HG03175 (cell line): ENCODE measurements around the gene PPP1R2B.
"Not testable (repeated sequence)": the region's sequence is repeated elsewhere in the genome, so short reads cannot be mapped to it uniquely, and the experiment has no call there.

Experiments used
- ATAC-seq: cut with Tn5 transposase; IDR thresholded peaks from one replicate; pipeline ENCODE4 v1.9.1; 2021; ENCODE audit warnings: mild to moderate bottlenecking, moderate library complexity; ENCODE audit not compliant: unreplicated experiment

Gene PPP1R2B

DNA sequence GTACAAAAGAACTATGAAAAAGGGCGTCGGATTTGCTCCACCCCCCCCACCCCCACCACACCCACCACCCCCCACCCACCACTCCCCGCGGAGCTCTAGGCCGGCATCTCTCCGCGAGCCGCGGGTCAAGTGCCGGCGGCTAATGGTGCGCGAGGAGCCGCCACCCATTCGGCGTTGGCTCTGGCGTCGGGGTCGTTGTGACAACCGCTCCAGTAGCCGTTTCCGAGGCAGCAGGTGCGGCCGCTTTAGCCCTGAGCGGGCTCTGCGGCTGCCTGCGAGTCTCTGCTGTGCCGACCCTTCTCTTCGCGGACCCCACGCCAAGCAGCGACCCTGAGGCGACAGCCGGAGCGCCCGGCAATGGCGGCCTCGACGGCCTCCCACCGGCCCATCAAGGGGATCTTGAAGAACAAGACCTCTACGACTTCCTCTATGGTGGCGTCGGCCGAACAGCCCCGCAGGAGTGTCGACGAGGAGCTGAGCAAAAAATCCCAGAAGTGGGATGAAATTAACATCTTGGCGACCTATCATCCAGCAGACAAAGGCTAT, at the start of gene PPP1R2B:
Gene PPP1R2B, plus strand, starts transcription at position 90 of the 546 bp plus-strand sequence. Its CDS starts 268 bp downstream, at position 358.
- ATAC-seq, result no peak

DNA sequence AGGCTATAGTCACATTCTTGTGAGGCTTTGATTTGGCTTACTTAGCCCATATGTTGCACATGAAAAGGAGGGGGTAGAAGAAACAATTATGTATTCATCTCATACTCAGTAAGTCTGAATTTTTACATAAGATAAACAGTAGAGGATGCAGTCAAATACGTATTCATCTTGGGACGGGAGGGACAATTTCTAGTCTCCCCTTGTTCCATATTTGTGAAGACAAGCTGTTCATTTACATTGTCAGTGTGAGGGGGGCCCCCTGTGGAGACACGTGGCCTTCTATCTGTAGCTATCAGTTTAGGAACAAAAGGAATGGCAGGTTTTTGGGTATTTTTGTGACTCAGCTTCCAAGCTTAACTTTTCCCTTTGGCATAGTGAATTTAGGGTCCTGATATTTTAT, 49.2 kb upstream of the PPP1R2B start:
- no peak for ATAC-seq

DNA sequence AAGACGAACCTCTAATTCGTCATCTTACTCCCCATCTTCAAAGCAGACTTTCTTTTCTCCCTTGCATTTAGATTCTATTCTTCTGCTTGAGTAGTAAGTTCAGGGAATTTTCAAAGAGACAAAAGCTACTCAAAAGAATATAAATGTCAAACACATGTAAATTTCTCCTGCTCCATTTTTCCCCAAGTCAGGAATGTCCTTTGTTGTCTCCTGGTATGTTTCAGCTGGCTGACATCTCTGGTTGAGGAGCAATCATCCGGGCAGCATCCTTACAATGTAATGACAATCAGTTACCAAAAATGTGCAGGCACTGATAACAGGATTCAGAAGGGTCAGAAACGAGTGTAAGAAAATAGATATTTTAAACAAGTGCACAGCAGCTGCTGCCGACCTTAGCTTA, 47.6 kb upstream of the PPP1R2B start:
- no peak for ATAC-seq

DNA sequence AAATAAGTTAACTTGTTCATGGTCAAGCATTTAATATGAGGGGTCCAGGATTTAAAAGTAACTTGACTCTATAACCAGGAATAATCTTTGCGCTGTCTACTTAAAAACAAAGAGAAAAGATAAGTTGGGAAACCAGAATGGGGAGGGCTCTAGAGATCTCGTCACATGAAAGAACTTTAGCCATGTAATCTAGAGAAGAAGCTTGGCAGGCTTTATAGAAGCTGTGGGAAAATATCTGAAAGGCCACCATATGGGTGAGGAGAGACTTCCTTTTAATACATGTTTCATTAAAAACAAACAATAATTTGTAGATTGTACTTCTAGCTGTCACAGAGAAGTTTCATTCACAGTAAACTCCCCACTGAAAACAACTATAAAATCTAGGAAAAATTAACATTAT, 46.7 kb upstream of the PPP1R2B start:
- no peak for ATAC-seq

DNA sequence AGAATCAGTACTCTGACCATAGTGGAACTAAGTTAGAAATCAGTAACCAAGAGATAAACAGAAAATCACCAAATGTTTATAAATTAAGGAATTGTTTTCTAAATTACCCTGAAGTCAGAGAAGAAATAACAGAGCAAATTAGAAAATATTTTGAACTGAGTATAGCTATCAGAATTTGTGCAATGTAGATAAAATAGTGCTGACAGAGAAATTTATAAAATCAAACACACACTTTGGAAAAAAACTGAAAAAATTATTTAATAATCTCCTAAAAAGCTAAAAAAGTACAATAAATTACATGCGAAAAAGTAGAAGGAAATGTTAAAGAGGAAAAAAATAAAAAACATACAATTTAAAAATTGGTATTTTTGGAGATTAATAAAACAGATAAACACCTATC, 37.1 kb upstream of the PPP1R2B start:
- no peak for ATAC-seq

DNA sequence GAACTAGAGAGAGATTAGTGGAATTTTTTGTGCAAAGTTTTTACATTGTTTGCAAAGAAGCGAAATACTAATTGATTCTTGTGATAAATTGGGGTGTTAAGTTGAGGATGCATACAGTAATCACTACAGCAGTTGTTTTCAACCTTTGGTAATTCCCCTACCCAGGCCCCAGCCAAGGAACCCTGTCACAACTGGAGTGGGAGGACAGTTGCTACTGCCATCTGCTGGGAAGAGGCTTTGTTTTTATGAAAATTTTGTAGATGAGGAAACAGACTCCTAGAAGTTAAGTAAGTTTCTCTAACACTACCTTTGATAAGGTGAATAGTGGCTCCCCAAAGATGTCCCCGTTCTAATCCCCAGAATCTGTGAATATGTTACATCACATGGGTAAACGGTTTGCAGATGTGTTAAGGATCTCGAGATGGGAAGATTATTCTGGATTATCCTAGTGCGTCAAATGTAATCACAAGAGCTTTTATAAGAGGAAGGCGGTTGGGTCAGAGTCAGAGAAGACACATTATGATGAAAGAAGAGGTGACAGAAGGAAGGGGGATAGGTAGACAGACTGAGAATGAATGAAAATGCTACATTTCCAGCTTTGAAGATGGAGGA, 34.0 kb upstream of the PPP1R2B start:
- ATAC-seq, result no peak

DNA sequence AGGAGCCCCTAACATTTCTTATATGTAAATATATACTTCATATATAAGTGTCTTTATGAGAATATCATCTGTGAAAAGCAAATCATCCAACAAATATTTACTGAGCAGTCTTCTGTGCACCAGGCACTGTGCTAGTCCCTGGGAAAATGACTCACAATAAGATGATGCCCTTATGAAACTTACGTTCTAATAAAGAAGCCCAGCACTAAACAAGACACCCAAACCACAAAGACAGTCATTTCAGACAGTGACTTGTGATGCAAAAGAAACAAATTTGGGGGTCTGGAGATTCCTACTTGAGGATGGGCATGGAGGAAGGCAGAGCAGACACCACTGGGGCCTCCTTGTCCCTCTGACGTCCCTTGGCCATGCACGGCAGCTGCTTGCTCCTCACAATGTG, 30.6 kb upstream of the PPP1R2B start:
- peak; percentile 51 for ATAC-seq

DNA sequence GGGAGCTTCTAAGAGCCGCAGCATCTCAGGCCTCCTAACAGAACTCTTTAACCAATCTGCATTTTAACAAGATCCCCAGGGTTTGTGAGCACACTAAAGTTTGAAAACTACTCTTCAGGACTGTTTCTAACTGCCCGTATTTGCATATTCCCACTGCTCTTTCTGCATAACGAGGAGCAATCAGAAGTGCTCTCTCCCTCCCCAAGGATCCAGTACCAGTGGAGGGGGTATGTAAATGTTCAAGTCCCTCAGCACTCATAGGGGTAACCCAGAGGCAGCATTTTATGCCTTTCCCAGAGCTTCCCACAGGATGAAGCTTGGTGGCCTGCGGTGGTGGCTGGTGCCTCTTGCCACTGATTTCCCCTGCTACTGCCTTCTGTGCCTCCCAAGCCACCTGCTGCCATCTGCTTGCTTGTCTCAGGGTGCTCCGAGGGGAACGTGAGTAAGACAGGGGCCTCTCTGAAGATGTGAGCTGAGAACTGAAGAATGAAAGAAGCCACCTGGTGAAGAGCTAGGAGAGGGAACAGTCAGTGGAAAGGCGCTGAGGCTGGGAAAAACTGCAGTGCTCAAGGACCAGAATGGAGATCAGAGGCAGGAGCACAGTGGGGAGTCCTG, 30.0 kb upstream of the PPP1R2B start:
- peak; percentile 3 for ATAC-seq

DNA sequence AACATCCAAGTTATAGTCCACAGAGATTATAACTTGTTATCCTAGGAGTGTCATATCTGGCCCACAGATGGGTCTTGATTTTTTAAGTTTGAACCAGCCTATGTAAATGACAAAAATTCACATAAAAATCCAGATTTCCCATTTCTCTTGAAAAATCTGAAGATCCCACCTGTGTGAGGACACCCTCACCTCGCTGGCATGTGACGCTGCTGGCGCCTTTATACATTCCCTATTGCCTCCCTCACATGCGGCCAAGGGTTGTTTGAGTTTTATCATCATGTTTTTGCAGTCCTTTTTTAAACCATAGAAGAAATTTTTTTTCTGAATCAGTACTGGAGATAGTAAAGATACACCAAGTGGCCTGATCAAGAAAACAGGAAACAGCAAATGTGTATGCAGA, 25.9 kb upstream of the PPP1R2B start:
- no peak for ATAC-seq

DNA sequence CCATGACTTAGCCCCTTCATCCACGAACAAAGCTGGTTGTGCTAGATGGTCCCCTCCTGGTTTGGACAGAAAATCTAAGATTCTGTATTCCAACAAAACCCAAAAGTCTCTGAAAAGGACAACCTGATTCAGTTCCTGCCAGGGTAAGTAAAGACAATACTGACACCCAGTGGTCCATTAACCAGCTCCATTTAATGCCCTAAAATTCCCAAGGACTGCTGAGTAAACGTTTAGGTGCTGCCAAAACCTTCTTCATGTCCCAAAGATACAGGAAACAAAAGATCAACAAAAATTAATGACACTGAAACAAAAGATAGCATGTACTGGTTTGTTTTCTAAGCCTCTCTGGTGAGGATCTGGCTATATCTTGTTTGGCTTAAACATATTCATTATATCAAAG, 25.3 kb upstream of the PPP1R2B start:
- no peak for ATAC-seq

DNA sequence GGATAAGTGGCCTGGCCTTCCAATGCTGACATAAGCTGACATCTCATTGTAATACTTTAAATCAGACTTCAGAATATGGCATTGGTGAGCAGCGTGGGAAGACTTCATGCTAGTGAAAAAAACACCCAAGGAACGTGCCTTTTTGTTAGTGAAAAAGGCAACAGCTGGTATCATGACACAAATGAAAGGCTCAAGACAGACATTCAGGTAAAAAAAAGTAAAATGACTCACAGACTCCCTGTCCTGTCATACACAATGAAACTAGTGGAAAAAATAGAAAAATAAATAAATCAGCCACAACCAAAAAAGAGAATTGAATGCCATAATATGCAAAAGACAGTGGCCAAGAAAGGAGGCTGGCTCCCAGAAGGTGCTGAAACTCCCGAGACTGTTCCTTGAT, 24.4 kb upstream of the PPP1R2B start:
- ATAC-seq, result no peak

DNA sequence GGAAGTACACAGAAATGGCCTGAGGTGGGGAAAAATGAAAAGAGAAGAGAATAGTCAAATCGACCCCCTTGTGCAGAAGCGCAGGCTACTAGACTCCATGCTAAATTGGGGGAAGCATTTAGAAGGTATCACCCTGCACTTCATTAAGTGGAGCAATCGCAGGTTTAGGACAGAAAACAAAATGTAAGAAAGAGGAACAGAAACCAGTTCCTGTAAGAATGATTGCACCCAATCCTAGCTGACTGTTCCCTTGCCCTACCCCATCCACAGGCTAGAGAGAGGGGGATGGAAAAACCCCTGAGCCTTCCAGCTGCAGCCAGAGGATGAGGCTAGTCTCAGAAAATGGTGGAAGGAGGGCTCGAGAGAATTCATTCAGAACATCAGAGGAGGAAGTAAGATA, 23.9 kb upstream of the PPP1R2B start:
- ATAC-seq, result peak; percentile 85

DNA sequence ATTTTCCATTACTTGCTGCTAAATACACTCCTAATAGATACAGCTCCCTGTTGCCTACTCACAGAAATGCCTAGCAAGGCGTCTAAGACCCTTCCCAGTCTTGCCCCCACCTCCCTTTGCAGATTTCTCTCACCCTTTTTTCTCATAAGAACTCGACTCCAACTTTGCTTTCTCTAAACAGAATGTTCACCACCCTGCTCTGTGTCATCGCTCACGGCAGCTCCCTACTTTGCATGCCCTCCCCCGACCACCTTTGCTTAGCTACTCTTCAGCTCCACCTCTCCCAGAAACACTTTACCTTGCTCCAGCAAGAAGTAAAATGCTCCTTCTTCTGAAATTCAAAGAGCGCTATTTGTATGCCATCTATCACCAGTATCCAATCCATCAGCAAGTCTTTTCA, 15.2 kb upstream of the PPP1R2B start:
- no peak for ATAC-seq

DNA sequence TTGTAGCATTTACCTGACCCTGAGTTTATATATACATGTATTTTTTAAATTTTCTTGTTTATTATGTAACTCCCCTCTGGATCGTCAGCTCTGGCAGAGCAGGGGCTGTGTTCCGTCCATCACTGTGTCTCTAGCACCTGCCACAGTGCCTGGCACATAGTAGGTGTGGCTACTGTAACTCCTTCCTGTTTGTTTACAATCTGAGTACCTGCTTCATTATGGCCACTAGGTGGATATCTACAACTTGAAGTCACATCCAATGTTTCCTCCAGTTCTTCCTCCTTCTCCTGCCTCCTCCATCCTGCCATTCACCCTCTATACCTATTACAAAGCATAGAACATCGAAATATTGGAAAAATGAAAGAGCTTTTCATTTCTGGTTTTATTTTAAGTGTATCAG, 14.2 kb upstream of the PPP1R2B start:
- peak; percentile 63 for ATAC-seq

DNA sequence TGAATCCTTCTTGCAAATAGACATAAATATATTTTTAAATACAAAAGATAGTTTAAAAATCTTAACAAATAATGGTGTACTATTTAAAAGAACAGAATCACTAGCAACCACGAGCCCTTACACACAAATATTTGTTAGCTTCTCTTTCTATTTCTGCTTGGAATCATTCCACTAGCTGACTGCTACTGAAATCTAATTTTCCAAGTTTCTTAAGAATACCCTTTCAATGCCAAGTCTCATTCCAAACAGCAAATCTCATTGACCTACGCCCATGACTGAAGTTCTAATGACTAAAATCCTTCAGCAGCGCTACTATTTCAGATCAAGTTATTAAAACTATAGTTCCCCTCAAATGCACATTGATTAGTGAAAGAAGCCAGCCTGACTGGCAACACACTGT, 13.2 kb upstream of the PPP1R2B start:
- ATAC-seq, result no peak

DNA sequence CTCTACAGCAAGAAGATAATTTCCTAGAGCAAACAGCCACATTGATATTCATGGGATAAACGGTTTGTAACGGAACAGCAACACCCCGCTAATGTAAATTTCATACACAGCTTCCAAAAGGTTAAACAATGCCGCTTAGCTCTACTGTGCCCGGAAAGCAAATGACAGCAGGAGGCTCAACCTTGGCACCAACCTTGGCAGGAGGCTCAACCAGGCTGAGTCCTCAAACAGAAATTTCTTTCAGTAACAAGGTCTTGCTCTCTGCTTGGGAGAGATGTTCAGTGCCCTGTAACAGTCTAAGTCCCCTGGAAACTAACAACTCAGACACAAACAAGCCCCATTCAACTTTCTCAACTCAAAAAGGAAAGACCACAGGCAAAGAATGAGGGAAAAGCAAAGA, 11.1 kb upstream of the PPP1R2B start:
- ATAC-seq, result no peak

DNA sequence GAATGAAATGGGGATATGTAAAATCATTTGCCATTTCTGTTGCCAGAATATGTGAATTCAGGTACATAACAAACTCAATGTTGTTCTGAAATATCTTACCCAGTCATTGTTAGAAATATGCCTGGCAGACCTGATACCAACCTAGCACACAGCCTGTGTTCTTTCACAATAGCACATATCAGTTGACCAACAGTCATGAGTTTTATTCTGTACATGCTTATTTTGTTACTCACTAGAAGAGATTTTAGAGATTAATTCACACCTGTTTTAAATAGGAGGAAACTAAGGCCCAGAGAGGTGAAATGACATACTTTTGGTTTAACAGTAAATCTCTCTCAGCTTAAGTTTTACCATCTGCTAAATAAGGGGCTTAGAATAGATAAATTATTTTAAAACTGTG, 8.4 kb upstream of the PPP1R2B start:
- no peak for ATAC-seq

DNA sequence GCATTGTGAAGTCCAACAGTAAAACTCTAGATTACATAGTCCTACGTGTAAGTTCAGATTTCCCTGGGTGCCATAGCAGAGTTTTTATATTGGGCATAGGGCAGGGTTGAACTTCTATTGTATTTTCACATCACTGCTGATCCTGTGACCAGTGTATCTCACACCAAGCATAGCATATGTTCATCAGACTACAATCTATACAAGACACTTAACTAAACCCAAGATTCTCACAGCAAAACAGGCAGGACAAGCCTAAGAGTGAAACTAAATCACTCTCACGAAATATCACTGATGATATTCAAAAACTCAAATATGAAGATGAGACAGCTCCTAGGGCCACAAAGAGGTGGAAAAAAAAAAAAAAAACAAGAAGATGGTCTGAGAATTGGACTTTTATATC, 3.2 kb upstream of the PPP1R2B start:
- no peak for ATAC-seq

DNA sequence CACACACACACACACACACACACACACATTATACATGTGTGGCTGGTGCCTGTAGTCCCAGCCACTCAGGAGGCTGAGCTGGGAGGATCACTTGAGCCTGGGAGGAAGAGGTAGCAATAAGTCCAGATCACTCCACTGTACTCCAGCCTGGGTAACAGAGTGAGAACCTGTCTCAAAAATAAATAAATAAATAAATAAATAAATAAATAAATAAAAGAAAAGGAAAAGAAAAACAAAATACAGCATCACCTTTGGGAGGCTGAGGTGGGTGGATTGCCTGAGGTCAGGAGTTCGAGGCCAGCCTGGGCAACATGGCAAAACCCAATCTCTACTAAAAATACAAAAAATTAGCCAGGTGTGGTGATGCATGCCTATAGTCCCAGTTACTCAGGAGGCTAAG, 1.6 kb upstream of the PPP1R2B start:
- not testable (repeated sequence) for ATAC-seq

DNA sequence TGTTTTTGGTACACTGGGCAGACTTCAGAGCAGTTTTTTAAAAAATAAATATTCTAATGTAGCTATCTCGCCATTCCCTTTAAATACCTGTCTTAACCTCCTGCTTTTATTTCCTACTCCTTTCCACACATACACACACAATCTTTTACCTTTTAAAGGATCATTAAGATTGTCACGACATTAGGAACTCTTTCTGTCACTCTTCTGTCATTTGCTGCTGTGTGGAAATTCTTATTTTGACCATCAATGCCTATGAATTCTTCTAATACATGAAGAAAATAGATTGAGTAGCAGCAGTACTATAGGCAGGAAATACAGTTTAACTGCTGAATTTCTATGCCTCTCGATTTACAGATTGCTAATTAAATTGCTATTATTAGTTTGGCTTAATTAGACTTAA, 1.8 kb downstream of the PPP1R2B start:
- ATAC-seq, result no peak

DNA sequence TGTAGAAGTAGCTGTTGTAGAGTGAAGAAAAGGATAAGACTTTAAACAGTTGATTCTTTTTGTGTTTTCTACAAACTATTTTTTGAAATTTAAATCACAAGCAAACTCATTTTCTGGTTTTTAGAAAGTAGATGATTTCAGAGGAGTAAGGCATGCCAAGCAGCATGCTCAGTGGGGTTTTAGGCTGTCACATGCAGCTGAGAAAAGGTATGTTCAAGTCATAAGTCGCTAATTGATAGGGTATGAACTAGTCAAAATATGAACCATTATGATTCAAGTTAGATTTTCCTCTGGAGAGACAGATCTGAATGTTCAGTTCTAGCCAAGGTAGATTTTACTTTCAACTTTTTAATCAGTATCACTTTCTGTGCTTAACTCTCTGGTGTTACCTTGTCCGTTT, 3.0 kb downstream of the PPP1R2B start:
- not testable (repeated sequence) for ATAC-seq

DNA sequence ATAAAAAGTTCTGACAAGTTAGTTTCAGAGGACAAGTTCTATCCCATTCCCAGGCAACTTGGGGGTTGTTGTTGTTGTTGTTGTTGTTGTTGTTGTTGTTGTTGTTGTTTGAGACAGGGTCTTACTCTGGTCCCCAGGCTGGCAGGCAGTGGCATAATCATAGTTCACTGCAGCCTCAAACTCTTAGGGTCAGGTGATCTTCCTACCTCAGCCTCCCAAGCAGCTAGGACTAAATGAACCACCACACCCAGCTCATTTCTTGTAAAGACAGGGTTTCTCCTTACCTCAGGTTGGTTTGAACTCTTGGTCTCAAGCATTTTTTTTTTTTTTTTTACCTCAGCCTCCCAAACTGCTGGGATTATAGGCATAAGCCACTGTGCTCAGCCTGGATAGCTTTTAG, 15.3 kb downstream of the PPP1R2B start:
- no peak for ATAC-seq

DNA sequence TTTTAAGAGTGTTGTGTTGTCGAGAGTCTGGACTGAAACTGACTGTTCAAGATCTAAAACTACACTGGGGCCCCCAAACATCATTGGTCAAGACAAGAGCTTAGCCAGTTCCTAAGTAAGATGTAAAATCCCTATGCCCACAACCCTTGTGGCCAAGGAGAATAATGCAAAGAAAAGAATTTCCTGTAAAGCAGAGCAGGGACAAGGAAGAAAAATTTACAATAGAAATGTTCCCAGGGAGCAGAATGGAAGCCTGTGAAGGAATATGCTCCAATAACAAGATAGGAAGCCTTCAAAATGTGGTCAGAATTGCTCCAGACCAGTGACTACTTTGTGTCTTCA, 20.4 kb downstream of the PPP1R2B start:
- no peak for ATAC-seq
